Esophagus muscularis mucosa (tissue), 4 donors: ENCODE results near the gene APOL4.
"Not testable (repeated sequence)": the region's sequence is repeated elsewhere in the genome, so short reads cannot be mapped to it uniquely, and the experiment has no call there.

Source experiments
- CTCF ChIP-seq, 3 experiments: fragments of 200-600 bp in 2 of 3; fragments of 450-650 bp in 1 of 3; sonication (generic) in 2 of 3; IDR thresholded peaks; one replicate each; pipeline ENCODE4 v1.5.1; 2017 to 2019; ENCODE audit warnings: antibody characterized with exemption in 3 of 3, mild to moderate bottlenecking in 2 of 3, moderate library complexity in 1 of 3
- EP300 ChIP-seq: sonication (generic); formaldehyde crosslinking; IDR thresholded peaks from one replicate; pipeline ENCODE4 v1.6.1; 2017; ENCODE audit warnings: antibody characterized with exemption
- POLR2A ChIP-seq: fragments of 450-650 bp; IDR thresholded peaks from one replicate; pipeline ENCODE4 v1.6.1; 2017; ENCODE audit warnings: antibody characterized with exemption, moderate library complexity, mild to moderate bottlenecking, low read depth

GRCh38 chr22:36229649-36230048, 28.0 kb upstream of the APOL4 start:
- TF ChIP-seq CTCF (IDR thresholded peaks at IDR 0.05); EP300; POLR2A: not testable (repeated sequence)
